Loucy (cell line): ENCODE results near the gene IP6K3.

Experiments
- H2AFZ ChIP-seq: fragments of 200-600 bp; sonication (generic); 2 replicates; pipeline ENCODE4 v1.6.0; 2016; ENCODE audit warnings: antibody characterized with exemption, mild to moderate bottlenecking, low read length, moderate library complexity
- H3F3A ChIP-seq: fragments of 200-600 bp; 2 replicates; pipeline ENCODE4 v1.6.0; 2016; ENCODE audit warnings: antibody characterized with exemption, low read depth, mild to moderate bottlenecking
- H3K27me3 ChIP-seq: fragments of 200-600 bp; sonication (generic); 2 replicates; pipeline ENCODE4 v1.6.1; 2014; ENCODE audit warnings: low read length, mild to moderate bottlenecking; ENCODE audit not compliant: insufficient read depth, poor library complexity, severe bottlenecking
- H3K36me3 ChIP-seq: fragments of 200-600 bp; sonication (generic); 2 replicates; pipeline ENCODE4 v1.6.1; 2016; ENCODE audit warnings: low read length; ENCODE audit not compliant: insufficient read depth
- H3K4me1 ChIP-seq: fragments of 200-600 bp; sonication (generic); 2 replicates; pipeline ENCODE4 v1.5.1; 2014; ENCODE audit warnings: low read length, mild to moderate bottlenecking; ENCODE audit not compliant: insufficient read depth, poor library complexity, severe bottlenecking
- H3K4me2 ChIP-seq: fragments of 200-600 bp; sonication (generic); 2 replicates; pipeline ENCODE4 v1.6.0; 2014; ENCODE audit warnings: antibody characterized with exemption, low read length, low read depth, mild to moderate bottlenecking; ENCODE audit not compliant: poor library complexity, severe bottlenecking
- H3K4me3 ChIP-seq: fragments of 200-600 bp; sonication (generic); 2 replicates; pipeline ENCODE4 v1.5.1; 2014; ENCODE audit warnings: low read length, mild to moderate bottlenecking, mixed read lengths; ENCODE audit not compliant: poor library complexity, severe bottlenecking
- H3K79me2 ChIP-seq: fragments of 200-600 bp; sonication (generic); 2 replicates; pipeline ENCODE4 v1.6.1; 2014; ENCODE audit warnings: low read length; ENCODE audit not compliant: insufficient read depth
- H3K9ac ChIP-seq: fragments of 200-600 bp; sonication (generic); 2 replicates; pipeline ENCODE4 v1.6.0; 2014; ENCODE audit warnings: mild to moderate bottlenecking, low read depth, low read length, moderate library complexity; ENCODE audit not compliant: poor library complexity, severe bottlenecking
- H3K9me2 ChIP-seq: fragments of 200-600 bp; sonication (generic); replicated peaks from 2 replicates; pipeline ENCODE4 v1.6.1; 2016; ENCODE audit warnings: low read depth, low read length, mixed read lengths
- H3K9me3 ChIP-seq: fragments of 200-600 bp; sonication (generic); 2 replicates; pipeline ENCODE4 v1.6.1; 2014; ENCODE audit warnings: mild to moderate bottlenecking, antibody characterized with exemption, low read length, low read depth; ENCODE audit not compliant: insufficient read depth
- H4K20me1 ChIP-seq: fragments of 200-600 bp; sonication (generic); 2 replicates; pipeline ENCODE4 v1.6.0; 2014; ENCODE audit warnings: antibody characterized with exemption, low read length, mild to moderate bottlenecking; ENCODE audit not compliant: insufficient read depth, poor library complexity, severe bottlenecking
- CTCF ChIP-seq: fragments of 200-600 bp; sonication (generic); conservative IDR thresholded peaks from 2 replicates; pipeline ENCODE4 v1.5.1; 2014; ENCODE audit warnings: mild to moderate bottlenecking, antibody characterized with exemption, low read length
- EZH2phosphoT487 ChIP-seq: fragments of 200-600 bp; IDR thresholded peaks from 2 replicates; pipeline ENCODE4 v1.6.1; 2018; ENCODE audit warnings: antibody characterized with exemption, mild to moderate bottlenecking, moderate library complexity, borderline replicate concordance

Gene IP6K3

GRCh38 chr6:33726696-33727095, 20.0 kb downstream of the IP6K3 start:
- H3K9ac ChIP-seq, result no peak overlapping the region
- H3K9me3 ChIP-seq, result no peaks in the 10 kb centered on the region
- H3K4me1 ChIP-seq, result peaks cover 4% of the 10 kb centered on the region
- H3K4me2 ChIP-seq, result no peak overlapping the region
- H3F3A ChIP-seq, result no peaks in the 10 kb centered on the region
- H3K27me3 ChIP-seq, result no peaks in the 10 kb centered on the region
- TF ChIP-seq EZH2phosphoT487, result no peak
- no peak for TF ChIP-seq CTCF
- H3K9me2 ChIP-seq, result no peaks in the 10 kb centered on the region
- no peak overlapping the region for H3K4me3 ChIP-seq
- H3K36me3 ChIP-seq, result no peaks in the 10 kb centered on the region
- H3K79me2 ChIP-seq, result no peaks in the 10 kb centered on the region
- H2AFZ ChIP-seq, result no peak overlapping the region
- H4K20me1 ChIP-seq, result no peaks in the 10 kb centered on the region

- Histone ChIP-seq H3K9me2 (no peaks in the 10 kb centered on the region), H3K9me3 (no peaks in the 10 kb centered on the region), H4K20me1 (no peaks in the 10 kb centered on the region), H3K79me2 (no peaks in the 10 kb centered on the region), H3K9ac (no peak overlapping the region), H3K4me2 (no peak overlapping the region), H3K4me3 (no peak overlapping the region), H3K27me3 (no peaks in the 10 kb centered on the region), H3F3A (no peaks in the 10 kb centered on the region), H3K4me1 (peaks cover 4% of the 10 kb centered on the region), H2AFZ (no peak overlapping the region), H3K36me3 (no peaks in the 10 kb centered on the region)
- no peak for TF ChIP-seq CTCF
- TF ChIP-seq EZH2phosphoT487, result no peak
Measured at GRCh38 chr6:33725891-33726673, 20.6 kb downstream of the IP6K3 start.

- no peaks in the 10 kb centered on the region for H3K79me2 ChIP-seq
- H3K9me2 ChIP-seq, result no peaks in the 10 kb centered on the region
- no peak for TF ChIP-seq EZH2phosphoT487
- no peak for TF ChIP-seq CTCF
- H4K20me1 ChIP-seq, result no peaks in the 10 kb centered on the region
- peaks cover 4% of the 10 kb centered on the region for H3K4me1 ChIP-seq
- no peaks in the 10 kb centered on the region for H3K36me3 ChIP-seq
- no peak overlapping the region for H3K9ac ChIP-seq
- no peaks in the 10 kb centered on the region for H3F3A ChIP-seq
- H3K4me2 ChIP-seq, result no peak overlapping the region
- H3K27me3 ChIP-seq, result no peaks in the 10 kb centered on the region
- H3K4me3 ChIP-seq, result no peak overlapping the region
- H2AFZ ChIP-seq, result no peak overlapping the region
- no peaks in the 10 kb centered on the region for H3K9me3 ChIP-seq
Measured at GRCh38 chr6:33725222-33725621, 21.5 kb downstream of the IP6K3 start.
